ENCODE data around the gene AKAP5. TPM values are rescaled to one million over a fixed set of nuclear protein-coding genes. Genes with fewer than 3 reads are reported as not detected.

AKAP5 gene
- total and polyA plus RNA-seq, 5 donors from 2014 or later, result 0.08 to 1.3 (median 0.54) TPM; not detected in 1

DNA sequence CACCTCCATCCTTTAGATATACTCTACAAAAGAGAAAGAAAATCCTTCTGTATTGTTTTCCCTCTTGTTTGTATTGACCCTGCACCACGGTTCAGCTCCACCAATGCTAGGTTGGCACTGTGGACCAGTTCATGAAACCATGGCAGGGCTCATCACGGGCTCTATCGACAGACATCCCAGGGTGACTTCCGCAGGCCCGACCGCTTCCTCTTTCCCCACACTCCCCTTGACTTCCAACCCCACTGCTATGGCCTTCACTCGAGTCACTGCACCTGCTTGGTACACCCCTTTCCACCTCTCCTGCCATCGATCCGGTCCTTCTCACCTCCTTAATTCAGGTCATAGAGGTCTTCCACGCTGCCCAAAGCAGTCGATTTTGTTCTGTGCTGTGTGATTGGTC lies 21.2 kb upstream of the AKAP5 start:
- H3K9me3 ChIP-seq (ENCODE audit: control insufficient read depth in 2 of 2, low read length in 2 of 2), result no peaks in the 10 kb centered on the region
- Mint-ChIP-seq H3K36me3 (peaks cover 33% of the 10 kb centered on the region), H3K9me3 (no peaks in the 10 kb centered on the region), H3K4me3 (no peak overlapping the region), H3K27ac (peak overlapping the region in 2 of 3 donors; percentile 69 to 86), H3K27me3 (no peaks in the 10 kb centered on the region), H3K4me1 (peaks cover 14 to 42% (median 28%) of the 10 kb centered on the region in 4 donors)
- peaks cover 19% of the 10 kb centered on the region for H3K4me1 ChIP-seq (ENCODE audit: control insufficient read depth, insufficient read depth, low read length, poor library complexity, severe bottlenecking)
- no peak overlapping the region for H3K4me3 ChIP-seq (ENCODE audit: low read depth, low read length)
- peaks cover 21% of the 10 kb centered on the region for H3K36me3 ChIP-seq (ENCODE audit: control insufficient read depth, insufficient read depth, low read length)
- no peaks in the 10 kb centered on the region for H3K27me3 ChIP-seq (ENCODE audit: control insufficient read depth, insufficient read depth, low read length)
- no peak overlapping the region for H3K27ac ChIP-seq (ENCODE audit: insufficient read depth, low read length, poor library complexity, severe bottlenecking)
- DNase-seq (no peak), ATAC-seq (ENCODE audit: low read depth in 2 of 2) (no peak)

DNA sequence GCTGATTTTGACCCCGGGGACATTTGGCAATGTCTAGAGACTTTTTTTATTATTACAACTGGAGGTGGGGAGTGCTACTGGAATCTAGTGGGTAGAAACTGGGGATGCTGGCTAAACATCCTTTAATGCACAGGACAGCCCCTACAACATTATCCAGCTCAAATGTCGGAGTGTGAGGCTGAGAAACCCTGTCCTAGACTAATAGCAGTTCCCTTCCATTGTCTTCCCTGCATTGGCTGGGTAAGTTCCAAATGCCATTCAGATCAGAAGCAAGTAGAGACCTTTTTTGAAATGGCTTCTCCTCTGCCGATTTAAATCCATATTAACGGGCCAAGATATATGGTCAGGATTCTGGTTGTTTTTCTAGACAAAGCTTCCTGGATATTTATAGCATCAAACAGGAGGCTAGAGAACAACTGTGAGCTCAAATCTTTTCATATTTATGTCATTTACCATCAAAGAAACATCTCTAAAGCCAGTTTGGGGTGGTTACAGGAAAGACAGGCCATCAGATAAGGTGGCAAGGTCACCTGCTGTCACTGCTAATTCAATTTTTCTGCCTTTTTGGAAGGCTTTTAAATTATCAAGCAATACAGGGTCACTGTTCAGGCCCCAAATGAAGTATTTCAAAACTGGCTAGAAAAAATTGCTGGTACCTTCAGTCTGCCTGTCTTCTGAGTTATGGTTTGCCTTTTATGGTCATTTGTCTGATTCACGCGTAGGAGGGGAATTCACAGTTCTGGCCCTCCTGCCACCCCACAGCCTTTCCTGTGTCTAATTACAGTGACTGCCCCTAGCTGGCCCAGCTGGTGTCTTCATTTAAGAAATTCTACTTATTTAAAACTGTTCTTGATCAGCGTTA lies 20.1 kb upstream of the AKAP5 start:
- Histone ChIP-seq H3K36me3 (ENCODE audit: control insufficient read depth, insufficient read depth, low read length) (peaks cover 22% of the 10 kb centered on the region), H3K27me3 (ENCODE audit: control insufficient read depth, insufficient read depth, low read length) (no peaks in the 10 kb centered on the region), H3K4me1 (ENCODE audit: control insufficient read depth, insufficient read depth, low read length, poor library complexity, severe bottlenecking) (peaks cover 19% of the 10 kb centered on the region), H3K9me3 (ENCODE audit: control insufficient read depth in 2 of 2, low read length in 2 of 2) (no peaks in the 10 kb centered on the region), H3K27ac (ENCODE audit: insufficient read depth, low read length, poor library complexity, severe bottlenecking) (peak overlapping the region; percentile 78), H3K4me3 (ENCODE audit: low read depth, low read length) (peak overlapping the region; percentile 57)
- peak overlapping the region in 3 of 4 donors; percentile 45 to 47 (median 45) for H3K4me3 Mint-ChIP-seq
- ATAC-seq (ENCODE audit: low read depth in 2 of 2) (peak; percentile 77 to 78), DNase-seq (peak; percentile 16 to 57 (median 17))
- peak overlapping the region; percentile 84 to 92 (median 86) for H3K27ac Mint-ChIP-seq
- H3K9me3 Mint-ChIP-seq, result no peaks in the 10 kb centered on the region
- no peaks in the 10 kb centered on the region for H3K27me3 Mint-ChIP-seq
- peaks cover 14 to 43% (median 28%) of the 10 kb centered on the region in 4 donors for H3K4me1 Mint-ChIP-seq
- H3K36me3 Mint-ChIP-seq, result peaks cover 30% of the 10 kb centered on the region

DNA sequence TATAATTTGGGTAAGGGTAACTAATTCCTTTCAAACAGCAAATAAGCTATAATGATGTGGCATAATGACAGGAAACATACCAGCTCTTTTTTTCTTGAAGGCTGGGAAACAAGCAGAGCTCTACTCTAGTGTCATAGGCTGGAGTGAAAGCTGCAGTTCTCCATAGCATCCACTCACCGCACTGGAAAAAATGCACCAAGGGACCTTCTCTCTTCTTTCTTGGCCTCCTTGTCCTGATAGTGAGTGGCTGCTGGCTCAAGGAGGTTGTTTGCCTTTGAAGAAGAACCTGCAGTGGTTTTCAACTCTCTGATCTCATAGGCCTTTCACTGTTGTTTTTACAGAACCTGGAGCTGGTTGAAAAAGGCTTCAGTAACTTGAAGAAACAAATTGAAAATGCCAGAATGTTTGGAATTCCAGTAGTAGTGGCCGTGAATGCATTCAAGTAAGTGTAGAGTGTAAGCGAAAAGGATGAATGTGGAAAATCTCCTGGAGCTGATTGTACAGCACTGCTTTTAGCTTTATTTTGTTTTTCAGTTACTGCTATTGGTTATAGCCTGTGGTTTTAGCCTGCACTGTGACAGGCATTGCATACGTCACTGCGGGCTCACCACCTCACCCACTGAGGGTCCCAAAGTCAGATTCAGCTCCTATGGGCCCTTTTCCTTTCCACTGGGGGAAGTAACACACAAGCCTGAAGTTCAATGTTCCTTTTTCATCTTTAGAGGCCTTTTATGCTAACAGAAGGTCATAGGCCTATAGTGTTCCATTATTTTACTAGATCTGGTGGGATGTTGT lies 17.2 kb upstream of the AKAP5 start:
- peaks cover 17 to 47% (median 30%) of the 10 kb centered on the region in 4 donors for H3K4me1 Mint-ChIP-seq
- H3K27ac ChIP-seq (ENCODE audit: insufficient read depth, low read length, poor library complexity, severe bottlenecking), result no peak overlapping the region
- H3K27me3 ChIP-seq (ENCODE audit: control insufficient read depth, insufficient read depth, low read length), result no peaks in the 10 kb centered on the region
- H3K9me3 Mint-ChIP-seq, result peaks cover 0 to 2% (median 0%) of the 10 kb centered on the region in 7 donors
- peaks cover 22% of the 10 kb centered on the region for H3K36me3 Mint-ChIP-seq
- no peaks in the 10 kb centered on the region for H3K9me3 ChIP-seq (ENCODE audit: control insufficient read depth in 2 of 2, low read length in 2 of 2)
- peak overlapping the region in 2 of 3 donors; percentile 65 to 82 for H3K27ac Mint-ChIP-seq
- peaks cover 21% of the 10 kb centered on the region for H3K36me3 ChIP-seq (ENCODE audit: control insufficient read depth, insufficient read depth, low read length)
- H3K4me1 ChIP-seq (ENCODE audit: control insufficient read depth, insufficient read depth, low read length, poor library complexity, severe bottlenecking), result peaks cover 19% of the 10 kb centered on the region
- no peak overlapping the region for H3K4me3 Mint-ChIP-seq
- no peak overlapping the region for H3K4me3 ChIP-seq (ENCODE audit: low read depth, low read length)
- ATAC-seq (ENCODE audit: low read depth in 2 of 2), result no peak
- no peak for DNase-seq
- no peaks in the 10 kb centered on the region for H3K27me3 Mint-ChIP-seq

DNA sequence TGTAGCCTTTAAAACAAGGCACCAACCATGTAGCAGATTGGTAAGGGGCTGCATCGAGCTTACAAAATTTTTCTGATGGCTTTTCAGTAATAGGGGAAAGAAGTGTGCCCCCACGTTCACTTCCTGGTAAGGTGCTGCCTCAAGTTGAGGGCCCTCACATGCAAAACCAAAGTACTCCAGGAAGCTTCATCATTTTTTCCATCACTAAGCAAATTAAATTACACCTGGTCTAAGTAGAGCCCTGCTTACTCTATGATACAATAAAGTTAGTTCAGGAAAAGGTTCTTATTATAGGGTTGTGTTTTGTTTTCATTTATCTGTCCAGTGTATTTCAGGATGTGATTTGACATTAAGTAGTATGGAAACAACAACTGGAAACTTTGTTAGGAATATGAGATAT lies 15.0 kb upstream of the AKAP5 start:
- no peak for ATAC-seq (ENCODE audit: low read depth in 2 of 2)
- peaks cover 23% of the 10 kb centered on the region for H3K36me3 Mint-ChIP-seq

DNA sequence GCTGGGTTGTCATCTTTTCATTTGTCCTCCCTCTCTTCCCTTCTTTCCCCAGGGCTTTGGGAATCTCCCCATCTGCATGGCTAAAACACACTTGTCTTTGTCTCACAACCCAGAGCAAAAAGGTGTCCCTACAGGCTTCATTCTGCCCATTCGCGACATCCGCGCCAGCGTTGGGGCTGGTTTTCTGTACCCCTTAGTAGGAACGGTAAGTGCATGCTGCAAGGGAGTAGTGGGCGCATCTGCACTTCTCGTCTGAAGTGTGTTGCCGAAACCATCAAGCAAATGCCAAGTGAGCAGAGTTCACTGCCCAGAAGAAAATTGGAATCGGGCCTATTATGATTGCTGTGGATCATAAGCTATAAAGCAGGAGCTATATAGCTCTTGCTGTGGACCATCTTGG lies 10.6 kb upstream of the AKAP5 start:
- ATAC-seq (ENCODE audit: low read depth in 2 of 2) (no peak), DNase-seq (no peak)
- peaks cover 4 to 10% (median 9%) of the 10 kb centered on the region in 4 donors for H3K4me1 Mint-ChIP-seq
- H3K4me3 Mint-ChIP-seq, result no peak overlapping the region
- Histone ChIP-seq H3K36me3 (ENCODE audit: control insufficient read depth, insufficient read depth, low read length) (peaks cover 29% of the 10 kb centered on the region), H3K27ac (ENCODE audit: insufficient read depth, low read length, poor library complexity, severe bottlenecking) (no peak overlapping the region), H3K27me3 (ENCODE audit: control insufficient read depth, insufficient read depth, low read length) (no peaks in the 10 kb centered on the region), H3K4me3 (ENCODE audit: low read depth, low read length) (no peak overlapping the region), H3K4me1 (ENCODE audit: control insufficient read depth, insufficient read depth, low read length, poor library complexity, severe bottlenecking) (no peaks in the 10 kb centered on the region), H3K9me3 (ENCODE audit: control insufficient read depth in 2 of 2, low read length in 2 of 2) (no peaks in the 10 kb centered on the region)
- peak overlapping the region in 2 of 3 donors; percentile 14 to 41 for H3K27ac Mint-ChIP-seq
- peaks cover 0 to 2% (median 0%) of the 10 kb centered on the region in 7 donors for H3K9me3 Mint-ChIP-seq
- no peaks in the 10 kb centered on the region for H3K27me3 Mint-ChIP-seq
- peaks cover 28% of the 10 kb centered on the region for H3K36me3 Mint-ChIP-seq

More for the DNA sequence above, 15.0 kb upstream of the AKAP5 start:
- Mint-ChIP-seq H3K4me1 (peaks cover 10 to 28% (median 19%) of the 10 kb centered on the region in 4 donors), H3K4me3 (no peak overlapping the region), H3K27me3 (no peaks in the 10 kb centered on the region), H3K27ac (peak overlapping the region in 1 of 3 donors; percentile 42), H3K9me3 (peaks cover 0 to 2% (median 0%) of the 10 kb centered on the region in 7 donors)
- no peak for DNase-seq
- H3K36me3 ChIP-seq (ENCODE audit: control insufficient read depth, insufficient read depth, low read length), result peaks cover 34% of the 10 kb centered on the region
- no peaks in the 10 kb centered on the region for H3K27me3 ChIP-seq (ENCODE audit: control insufficient read depth, insufficient read depth, low read length)
- H3K9me3 ChIP-seq (ENCODE audit: control insufficient read depth in 2 of 2, low read length in 2 of 2), result no peaks in the 10 kb centered on the region
- H3K27ac ChIP-seq (ENCODE audit: insufficient read depth, low read length, poor library complexity, severe bottlenecking), result no peak overlapping the region
- no peak overlapping the region for H3K4me3 ChIP-seq (ENCODE audit: low read depth, low read length)
- H3K4me1 ChIP-seq (ENCODE audit: control insufficient read depth, insufficient read depth, low read length, poor library complexity, severe bottlenecking), result peaks cover 9% of the 10 kb centered on the region

DNA sequence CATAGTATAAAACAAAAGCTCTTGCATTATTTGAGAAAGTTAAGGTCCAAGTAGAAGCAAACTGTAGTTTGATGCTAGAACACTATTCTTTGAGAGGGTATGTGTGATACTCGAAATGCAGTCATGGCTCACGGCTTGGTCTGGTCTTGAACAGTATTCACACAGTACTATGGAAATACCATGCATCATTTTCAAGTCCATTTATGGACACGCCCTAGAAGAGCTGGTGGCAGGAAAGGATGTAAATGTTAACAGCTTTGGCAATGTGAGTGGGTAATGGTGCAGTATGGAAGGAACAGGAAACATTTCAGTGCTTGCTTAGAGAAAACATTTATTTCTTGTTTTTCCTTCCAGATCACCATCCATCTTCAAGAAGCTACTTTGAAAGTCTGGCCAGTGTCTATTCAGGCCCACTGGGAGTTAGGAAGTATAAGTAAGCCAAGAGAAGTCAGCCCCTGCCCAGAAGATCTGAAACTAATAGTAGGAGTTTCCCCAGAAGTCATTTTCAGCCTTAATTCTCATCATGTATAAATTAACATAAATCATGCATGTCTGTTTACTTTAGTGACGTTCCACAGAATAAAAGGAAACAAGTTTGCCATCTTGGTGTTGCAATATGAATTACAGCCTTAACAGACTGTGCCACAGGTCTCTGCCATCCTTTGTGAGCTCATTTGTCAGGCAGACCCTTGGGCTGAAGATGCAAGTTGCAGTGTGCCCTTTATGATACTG lies 5.7 kb upstream of the AKAP5 start:
- Histone ChIP-seq H3K4me1 (ENCODE audit: control insufficient read depth, insufficient read depth, low read length, poor library complexity, severe bottlenecking) (peaks cover 6% of the 10 kb centered on the region), H3K4me3 (ENCODE audit: low read depth, low read length) (no peak overlapping the region), H3K36me3 (ENCODE audit: control insufficient read depth, insufficient read depth, low read length) (peaks cover 14% of the 10 kb centered on the region), H3K9me3 (ENCODE audit: control insufficient read depth in 2 of 2, low read length in 2 of 2) (no peaks in the 10 kb centered on the region), H3K27ac (ENCODE audit: insufficient read depth, low read length, poor library complexity, severe bottlenecking) (no peak overlapping the region), H3K27me3 (ENCODE audit: control insufficient read depth, insufficient read depth, low read length) (no peaks in the 10 kb centered on the region)
- no peak for DNase-seq
- H3K9me3 Mint-ChIP-seq, result no peaks in the 10 kb centered on the region
- H3K27me3 Mint-ChIP-seq, result no peaks in the 10 kb centered on the region
- peaks cover 19% of the 10 kb centered on the region for H3K36me3 Mint-ChIP-seq
- ATAC-seq (ENCODE audit: low read depth in 2 of 2), result no peak
- H3K27ac Mint-ChIP-seq, result peak overlapping the region in 2 of 3 donors; percentile 13 to 65
- H3K4me1 Mint-ChIP-seq, result peaks cover 6 to 22% (median 10%) of the 10 kb centered on the region in 4 donors
- H3K4me3 Mint-ChIP-seq, result peak overlapping the region in 1 of 4 donors; percentile 17

DNA sequence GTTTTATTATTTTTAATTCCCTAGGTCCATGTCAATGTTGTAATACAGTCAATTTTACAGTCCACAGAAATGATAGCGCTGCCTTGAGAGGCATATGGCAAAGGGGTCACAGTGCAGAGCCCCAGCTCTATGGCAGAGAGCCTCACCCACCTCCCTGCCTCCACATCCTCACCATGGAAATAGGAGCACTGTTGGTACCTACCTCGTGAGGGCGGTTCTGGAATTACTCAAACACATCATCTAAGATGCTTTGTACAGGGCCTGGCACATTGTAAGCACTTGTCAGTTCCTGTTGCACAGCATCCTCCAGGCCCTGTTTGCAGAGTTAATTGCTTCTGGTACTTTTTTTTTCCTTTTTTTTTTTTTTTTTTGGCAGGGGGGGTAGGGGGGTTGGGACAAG lies 4.1 kb upstream of the AKAP5 start:
- DNase-seq, result no peak
- no peaks in the 10 kb centered on the region for H3K9me3 Mint-ChIP-seq
- no peak overlapping the region for H3K4me3 ChIP-seq (ENCODE audit: low read depth, low read length)
- H3K4me1 Mint-ChIP-seq, result peaks cover 11 to 32% (median 19%) of the 10 kb centered on the region in 4 donors
- peaks cover 5% of the 10 kb centered on the region for H3K36me3 ChIP-seq (ENCODE audit: control insufficient read depth, insufficient read depth, low read length)
- H3K27me3 Mint-ChIP-seq, result no peaks in the 10 kb centered on the region
- no peaks in the 10 kb centered on the region for H3K9me3 ChIP-seq (ENCODE audit: control insufficient read depth in 2 of 2, low read length in 2 of 2)
- peaks cover 19% of the 10 kb centered on the region for H3K4me1 ChIP-seq (ENCODE audit: control insufficient read depth, insufficient read depth, low read length, poor library complexity, severe bottlenecking)
- no peak overlapping the region for H3K27ac ChIP-seq (ENCODE audit: insufficient read depth, low read length, poor library complexity, severe bottlenecking)
- no peaks in the 10 kb centered on the region for H3K27me3 ChIP-seq (ENCODE audit: control insufficient read depth, insufficient read depth, low read length)
- H3K36me3 Mint-ChIP-seq, result peaks cover 9% of the 10 kb centered on the region
- no peak overlapping the region for H3K27ac Mint-ChIP-seq
- ATAC-seq (ENCODE audit: low read depth in 2 of 2), result no peak
- H3K4me3 Mint-ChIP-seq, result no peak overlapping the region

Data from CD4-positive, CD25-positive, alpha-beta regulatory T cell (primary cell).